Hematopoietic multipotent progenitor cell treated with erythropoietin and hydrocortisone succinate and interleukin-3 and kit ligand, for 4 days (in vitro differentiated cells): Measurements from ENCODE around the gene SRP68.

Experiments used
- DNase-seq: peaks from one replicate; pipeline ENCODE4 v3.0.0-alpha.2; 2015

The SRP68 gene

DNA sequence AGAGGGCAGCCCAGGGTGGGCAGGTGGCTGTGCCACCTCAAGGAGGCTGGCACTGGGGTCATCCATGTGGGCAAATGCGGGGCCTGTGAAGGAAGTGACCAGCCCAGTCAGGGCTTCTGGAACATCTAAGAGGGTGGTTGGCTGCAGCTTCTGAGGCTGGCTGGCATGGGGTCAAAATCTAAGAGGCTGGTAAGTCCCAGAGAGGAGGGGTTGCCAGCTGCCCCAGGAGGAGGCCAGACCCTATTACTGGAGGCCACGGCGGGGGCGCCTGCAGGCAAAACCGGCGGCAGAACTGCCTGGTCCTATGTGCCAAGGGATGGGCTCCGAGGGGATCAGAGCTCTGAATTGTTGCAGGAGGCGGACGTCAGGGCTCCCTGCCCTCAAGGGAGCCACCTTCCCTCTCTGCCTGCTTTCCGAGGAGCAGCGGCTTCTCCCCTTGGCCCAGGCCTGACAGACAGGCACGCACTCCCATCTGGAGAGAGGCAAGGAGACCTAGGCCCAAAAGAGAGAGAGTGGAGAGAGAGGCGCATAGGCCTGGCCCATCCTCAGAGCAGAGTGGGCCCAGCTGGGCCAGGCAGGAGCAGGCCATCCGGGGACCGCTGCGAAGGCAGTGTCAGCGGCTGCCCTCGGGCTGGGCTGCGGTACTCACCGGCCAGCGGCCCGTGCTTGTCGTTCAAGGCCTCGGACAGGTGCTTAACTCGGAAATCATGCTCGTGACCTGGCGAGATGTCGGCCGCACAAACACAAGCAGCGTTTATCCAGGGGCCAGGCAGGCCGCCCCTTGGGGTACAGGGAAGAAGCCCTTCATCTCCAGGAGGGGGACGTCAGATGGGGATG is 17.6 kb upstream of the SRP68 start:
- no peak for DNase-seq

DNA sequence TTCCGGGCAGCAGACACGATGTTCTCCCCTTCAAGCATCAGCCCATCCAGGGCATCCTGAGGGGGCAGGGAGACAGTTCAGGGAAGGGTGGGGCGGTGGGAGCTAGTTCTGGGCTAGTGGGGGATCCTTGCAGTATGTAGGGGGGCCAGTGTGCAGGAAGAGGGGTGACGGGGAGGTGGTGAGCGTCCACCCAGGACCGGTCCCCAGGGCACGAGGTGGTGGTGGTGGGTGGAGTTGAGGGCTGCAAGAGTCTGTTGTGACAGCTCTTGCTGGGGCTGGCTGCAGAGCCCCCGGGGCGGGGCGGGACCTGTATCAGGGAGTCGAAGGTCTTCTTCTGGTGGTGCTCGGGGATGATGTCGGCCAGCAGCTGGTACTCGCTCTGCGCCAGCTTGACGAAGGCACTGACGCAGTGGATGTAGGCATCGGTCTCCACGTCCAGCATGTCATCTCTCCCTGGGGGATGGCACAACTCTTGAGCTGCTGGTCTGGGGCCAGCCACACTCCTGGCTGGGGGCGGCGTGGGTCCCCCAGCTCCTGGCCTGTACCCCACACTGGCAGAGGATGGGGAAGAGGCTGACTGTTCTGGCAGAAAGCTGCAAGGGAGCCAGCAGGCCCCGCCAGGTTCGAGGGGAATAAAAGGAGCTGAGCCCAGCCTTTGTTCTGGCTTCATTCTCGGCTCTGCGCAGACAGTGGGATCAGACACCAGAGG is 16.7 kb upstream of the SRP68 start:
- DNase-seq, result no peak

DNA sequence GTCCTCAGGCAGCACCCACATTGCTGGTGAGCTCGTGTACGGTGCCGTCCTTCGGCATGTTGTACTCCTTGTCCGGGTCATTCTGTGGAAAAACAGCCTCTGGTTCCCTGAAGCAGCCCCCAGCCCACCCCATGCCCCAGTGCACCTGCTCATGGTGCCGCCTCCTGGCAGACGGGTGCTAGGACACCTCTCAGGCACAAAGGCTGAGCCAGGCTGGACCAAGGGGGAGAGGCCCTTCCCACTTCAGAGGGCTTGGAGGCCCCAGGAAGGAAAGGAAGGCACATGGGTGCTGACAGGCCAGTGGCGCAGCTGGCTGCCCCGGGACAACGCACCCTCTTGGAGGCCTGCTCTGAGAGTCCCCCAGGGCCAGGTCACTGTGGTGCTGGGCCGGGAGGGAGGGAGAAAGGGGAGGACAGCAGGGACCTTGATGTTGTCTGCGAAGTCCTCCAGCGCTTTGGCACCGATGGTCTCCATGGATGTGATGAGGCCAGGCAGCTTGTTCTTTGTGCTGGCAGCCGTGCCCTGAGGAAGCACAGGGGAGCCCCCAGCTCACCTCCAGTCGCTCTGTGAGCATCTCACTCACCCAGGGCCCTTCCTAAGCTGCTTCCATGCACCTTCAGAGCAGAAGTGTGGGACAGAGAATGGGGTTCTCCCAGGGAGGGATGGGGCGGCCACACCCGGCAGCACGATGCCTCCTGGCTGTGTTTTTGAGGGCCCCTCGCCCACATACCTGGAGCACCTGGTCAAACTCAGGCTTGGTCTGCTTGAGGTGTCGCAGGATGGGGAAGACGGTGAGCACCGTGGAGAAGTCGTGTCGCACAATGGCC is 15.9 kb upstream of the SRP68 start:
- no peak for DNase-seq

DNA sequence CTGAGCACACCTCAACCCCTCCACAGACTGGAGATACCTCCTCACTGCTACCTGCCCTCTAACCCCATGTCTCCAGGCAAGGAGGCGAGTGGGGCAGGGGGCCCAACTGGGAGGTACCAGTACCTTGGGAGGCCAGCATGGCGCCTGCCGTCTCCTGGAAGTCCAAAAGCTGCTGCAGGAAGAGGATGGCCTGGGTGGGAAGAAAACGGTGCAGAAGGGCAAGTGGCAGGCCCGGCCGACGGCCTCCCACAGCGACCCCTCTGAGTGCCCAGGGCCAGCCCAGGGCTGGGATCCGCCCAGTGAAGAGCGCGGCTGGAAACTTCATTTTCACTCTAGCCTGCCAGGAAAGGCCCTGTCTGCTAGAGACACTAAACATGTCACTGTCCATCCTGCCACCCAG is 15.2 kb upstream of the SRP68 start:
- DNase-seq, result no peak

DNA sequence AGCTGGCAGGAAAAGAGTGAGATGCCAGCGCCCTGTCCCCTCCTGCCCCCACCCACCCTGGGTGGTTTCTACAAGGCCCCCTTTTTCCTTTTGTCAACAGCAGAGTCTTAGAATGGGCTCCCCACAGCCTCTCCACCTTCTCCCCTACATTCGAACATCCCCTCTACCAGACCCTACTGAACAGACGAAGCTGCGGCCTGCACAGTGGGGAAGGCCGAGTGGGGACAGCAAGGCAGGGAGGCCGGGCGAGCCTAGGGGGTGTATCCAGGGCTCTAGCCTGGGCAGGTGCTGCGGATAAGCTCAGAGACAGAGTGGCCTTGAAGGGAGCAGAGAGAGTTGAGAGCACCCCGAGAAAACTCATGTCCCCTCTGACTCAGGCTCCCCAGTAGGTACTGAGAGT is 14.1 kb upstream of the SRP68 start:
- no peak for DNase-seq

DNA sequence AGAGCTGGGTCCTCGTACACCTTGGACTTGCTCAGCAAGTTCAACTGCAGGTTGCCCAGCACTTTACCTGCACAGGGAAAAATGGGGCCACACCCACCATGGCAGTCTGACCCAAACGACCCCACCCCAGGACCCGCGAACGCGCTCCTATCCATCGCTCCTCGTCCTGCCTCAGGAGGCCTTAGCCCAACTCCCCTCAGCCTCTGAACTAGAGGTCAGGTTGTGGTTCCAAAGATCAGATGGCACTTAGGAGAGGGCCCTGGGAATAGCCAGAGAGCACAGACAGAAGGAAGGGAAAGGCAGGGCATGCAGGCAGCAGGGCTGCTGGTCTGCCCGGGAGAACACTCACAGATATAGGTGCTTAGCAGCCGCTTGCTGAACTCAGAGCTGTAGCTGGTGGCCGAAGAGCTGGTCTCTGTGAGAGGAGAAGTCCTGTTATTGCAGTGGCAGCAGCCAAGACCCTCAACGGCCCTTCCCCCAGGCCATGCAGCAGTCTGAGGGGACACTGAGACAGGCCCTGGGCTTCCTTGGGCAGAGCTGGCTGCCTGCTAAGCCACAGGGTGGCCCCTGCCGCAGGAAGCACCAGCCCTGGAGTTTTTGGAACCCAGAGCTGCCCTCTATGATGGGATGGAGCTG is 13.5 kb upstream of the SRP68 start:
- DNase-seq, result no peak

DNA sequence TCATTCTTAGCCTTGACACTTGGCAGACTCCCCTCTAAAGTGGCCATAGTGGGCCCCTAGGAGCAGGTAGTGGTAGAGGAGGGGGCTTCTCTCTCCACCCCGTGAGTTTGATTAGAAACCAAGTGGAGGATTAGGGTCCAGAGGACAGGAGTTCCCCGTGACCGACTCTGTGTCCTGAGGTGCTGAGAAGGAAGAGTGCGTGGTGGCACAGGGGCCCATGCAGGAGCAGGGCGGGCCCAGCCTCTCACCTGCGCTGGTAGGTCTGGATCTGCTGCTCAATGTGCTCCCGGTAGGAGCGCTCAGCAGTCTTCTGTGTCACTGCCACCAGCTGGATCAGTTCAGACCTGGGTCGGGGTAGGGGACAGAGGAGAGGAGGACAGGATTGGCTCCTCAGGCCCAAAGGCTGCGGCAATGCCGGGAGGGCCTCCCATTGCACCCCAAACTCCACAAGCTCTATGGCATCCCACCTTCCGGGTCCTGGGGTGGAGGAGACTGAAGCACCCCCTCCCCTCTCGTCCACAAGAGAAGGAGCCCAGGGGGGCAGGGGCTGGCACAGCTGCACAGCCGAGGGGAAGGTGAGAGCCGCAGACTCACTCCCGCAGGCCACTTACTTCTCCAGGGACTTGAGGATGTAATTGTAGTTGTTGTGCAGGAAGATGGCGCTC is 12.9 kb upstream of the SRP68 start:
- no peak for DNase-seq

DNA sequence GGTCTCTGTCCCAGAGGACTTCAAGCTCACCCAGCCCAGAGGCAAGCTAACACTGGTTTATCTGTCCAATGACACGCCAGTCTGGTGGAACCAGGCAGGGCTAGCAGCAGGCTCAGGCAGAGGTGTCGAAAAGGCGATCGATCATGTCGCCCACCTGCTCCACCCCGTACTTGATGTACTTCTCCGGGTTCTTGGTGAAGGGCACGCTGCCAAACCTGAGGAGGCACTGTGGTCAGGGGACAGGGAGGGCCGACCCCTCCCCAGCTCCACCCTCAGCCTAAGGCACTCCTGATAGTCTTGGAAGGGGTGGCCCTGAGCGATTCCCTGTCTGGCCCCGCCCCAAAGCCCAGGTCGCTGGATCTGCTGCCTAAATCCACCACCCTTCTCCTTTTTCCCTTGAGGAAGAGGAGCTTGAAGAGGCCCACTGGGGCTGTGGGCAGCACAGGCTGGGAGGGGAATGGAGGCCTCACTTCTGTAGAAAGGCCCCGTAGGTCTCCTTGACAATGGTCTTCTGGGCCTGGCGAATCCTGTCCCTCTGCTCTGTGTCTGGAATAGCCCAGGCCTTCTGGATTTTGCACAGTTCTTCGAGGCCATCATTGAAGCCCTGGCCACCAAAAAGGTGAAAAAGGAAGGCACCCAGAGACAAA is 11.3 kb upstream of the SRP68 start:
- peak; percentile 35 for DNase-seq

DNA sequence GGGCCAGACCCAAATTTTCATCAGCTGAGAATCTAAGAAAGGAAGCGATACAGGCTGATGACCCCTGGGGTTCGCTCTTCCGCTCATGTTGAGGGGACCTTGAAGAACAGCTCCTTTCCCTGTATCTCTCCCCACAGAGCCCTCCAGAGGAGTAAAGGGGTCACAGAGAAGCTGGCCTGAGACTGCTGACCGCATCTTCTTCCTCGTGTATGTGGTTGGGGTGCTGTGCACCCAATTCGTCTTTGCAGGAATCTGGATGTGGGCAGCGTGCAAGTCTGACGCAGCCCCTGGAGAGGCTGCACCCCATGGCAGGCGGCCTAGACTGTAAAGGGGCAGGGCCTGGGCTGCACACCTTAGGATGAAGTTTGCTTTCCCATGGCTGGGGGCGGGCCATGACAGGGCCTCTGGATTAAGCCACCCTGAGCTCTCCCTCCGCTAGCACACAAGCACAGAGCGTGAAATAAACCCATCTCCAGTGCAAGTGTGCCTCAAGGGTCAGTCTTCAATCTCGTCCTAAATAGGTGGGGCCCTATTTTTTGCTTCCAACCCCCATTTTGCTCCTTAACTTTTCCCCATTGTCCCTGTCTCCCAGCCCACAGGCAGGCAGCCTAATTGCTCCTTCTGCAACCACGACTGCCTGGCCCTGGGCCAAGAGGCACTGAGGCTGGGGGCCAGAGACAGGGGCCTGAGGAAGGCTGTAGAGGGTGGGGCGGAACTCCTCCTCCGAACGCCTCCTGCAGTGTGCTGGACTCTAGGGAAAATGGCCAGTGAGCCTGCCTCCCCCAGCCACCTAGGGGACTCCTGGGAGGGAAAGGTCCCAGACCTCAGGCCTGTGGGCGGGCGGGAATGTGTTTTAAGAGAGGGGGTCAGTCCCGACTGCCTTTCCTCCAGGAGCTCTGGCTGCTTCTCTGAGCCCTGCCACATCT is 10.3 kb upstream of the SRP68 start:
- DNase-seq, result no peak

DNA sequence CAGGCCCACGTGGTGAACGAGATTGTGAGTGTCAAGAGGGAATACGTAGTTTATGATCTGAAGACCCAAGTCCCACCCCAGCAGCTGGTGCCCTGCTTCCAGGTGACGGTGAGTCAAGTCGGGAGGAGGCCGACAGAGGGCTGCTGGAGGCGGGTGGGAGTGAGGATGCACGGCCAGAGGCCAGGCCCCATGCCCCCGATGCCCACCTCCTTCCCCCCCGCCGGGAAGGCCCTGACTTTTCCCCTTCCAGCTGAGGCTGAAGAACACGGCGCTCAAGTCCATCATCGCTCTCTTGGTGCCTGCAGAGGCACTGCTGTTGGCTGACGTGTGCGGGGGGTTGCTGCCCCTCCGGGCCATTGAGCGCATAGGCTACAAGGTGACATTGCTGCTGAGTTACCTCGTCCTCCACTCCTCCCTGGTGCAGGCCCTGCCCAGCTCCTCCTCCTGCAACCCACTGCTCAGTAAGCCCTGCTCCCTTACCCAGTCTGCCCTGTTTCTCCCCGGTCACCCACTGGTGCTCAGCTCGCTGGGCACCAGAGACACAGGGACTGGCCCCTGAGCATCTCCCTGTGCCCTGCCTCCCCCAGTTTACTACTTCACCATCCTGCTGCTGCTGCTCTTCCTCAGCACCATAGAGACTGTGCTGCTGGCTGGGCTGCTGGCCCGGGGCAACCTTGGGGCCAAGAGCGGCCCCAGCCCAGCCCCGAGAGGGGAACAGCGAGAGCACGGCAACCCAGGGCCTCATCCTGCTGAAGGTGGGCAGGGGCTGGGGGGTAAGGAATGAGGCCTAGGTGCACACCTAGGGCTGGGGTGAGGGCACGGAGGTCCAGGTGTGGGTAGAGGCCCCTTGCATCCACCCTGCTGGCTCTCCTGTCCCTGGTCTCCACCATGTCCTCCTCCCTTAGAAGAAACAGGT is 9.2 kb upstream of the SRP68 start:
- no peak for DNase-seq

DNA sequence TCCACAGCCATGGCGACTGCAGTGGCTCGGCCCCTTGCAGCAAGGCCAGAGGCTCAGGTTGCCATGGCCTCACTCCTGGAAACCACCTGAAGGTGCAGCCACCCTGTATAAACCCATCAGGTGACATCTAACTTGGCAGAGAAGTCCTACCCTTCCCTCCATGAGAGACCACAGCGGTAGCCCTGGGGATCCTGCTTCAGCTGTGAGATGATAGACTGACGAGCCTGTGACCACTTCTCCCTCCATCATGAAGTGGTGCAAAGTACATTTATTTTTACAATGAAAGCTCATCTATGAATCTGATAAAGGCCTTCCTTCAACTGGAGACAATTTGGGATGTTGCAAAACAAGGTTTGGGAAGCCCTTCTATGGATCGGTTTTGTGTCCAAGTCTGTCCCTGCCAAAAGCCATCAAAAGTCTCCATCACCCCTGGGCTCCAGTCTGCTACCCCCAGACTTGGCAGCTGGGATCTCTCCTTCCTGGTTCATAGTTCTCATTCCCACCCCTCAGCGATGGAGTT is 8.5 kb upstream of the SRP68 start:
- DNase-seq, result no peak

DNA sequence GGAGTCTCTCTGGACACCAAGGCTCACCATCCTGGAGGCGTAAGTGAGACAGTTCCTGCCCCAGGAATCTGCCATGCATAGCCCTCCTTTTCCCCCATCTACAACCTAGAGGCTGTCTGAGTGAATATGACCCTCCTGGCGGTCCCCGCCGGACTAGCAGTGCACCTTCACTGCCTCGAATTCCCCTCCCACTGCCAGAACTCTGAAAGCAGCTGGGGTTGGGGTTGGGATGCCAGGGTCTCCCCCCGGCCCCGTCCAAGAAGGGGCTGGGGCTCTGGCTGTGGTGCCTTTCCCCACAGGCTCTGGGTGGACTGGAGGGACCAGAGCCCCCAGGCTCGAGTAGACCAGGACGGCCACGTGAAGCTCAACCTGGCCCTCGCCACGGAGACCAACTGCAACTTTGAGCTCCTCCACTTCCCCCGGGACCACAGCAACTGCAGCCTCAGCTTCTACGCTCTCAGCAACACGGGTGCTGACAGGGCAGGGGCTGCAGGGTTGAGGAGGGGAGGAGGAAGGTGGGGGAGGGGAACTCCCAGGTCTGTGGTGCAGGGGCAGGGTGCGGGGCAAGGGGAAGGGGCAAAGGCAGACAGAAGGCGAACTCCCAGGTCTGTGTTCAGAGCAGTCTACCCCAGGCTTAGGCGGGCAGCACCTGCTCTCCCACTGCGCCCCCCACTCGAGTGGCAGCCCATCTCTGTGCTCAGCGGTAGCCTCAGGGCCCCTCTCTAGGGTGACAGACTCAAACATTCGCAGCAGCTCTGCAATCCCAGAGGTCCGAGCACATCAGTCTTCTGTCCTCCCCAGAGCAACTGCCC is 7.8 kb upstream of the SRP68 start:
- DNase-seq, result peak; percentile 54

DNA sequence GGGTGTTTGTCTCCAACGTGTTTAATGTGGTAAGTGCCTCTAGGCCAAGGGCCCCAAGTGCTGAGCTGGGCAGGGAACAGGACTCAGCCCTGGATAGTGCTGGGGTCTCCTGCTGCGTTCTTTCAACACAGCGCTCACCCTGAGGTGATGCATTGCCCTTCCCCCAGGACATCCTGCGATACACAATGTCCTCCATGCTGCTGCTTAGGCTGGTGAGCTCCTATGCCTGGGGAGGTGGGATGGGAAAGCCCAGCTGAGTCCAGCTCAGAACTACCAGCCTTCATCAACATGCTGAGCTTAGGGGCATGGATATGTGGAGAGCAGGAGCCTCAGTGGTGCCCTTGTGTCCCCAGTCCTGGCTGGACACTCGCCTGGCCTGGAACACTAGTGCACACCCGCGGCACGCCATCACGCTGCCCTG is 7.2 kb upstream of the SRP68 start:
- peak; percentile 19 for DNase-seq

DNA sequence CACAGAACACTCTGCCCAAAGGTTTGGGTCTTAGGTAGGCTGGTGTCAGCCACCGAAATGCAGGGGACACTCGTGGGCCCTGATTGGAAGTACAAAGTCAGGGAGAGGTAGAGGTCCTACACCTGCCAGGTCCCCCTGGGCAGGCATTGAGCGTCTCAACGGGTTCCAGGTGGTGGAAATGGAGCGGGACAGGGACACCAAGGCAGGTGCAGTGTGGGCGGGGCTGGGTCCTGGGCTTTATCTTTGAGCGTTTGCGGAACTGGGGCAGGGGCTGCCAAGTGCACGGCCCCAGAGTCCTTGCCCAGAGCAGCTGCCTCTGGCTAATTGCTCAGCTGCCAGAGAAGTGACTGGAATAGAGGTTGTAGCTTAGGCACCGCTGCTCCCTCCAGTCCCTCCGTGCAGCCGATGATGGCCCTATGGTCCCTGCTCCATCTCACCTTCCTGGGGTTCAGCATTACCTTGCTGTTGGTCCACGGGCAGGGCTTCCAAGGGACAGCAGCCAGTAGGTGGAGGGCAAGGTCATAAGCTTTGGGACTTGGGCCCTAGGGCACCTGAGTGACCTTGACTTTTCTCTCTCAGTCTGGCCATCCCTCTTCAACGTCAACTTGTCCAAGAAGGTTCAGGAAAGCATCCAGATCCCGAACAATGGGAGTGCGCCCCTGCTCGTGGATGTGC is 6.7 kb upstream of the SRP68 start, which contains the start of gene ZACN:
Gene ZACN (plus strand): TSS at position 323 of the 675 bp plus-strand sequence. CDS start 83 bp downstream, at position 406.
- DNase-seq, result peak; percentile 9

DNA sequence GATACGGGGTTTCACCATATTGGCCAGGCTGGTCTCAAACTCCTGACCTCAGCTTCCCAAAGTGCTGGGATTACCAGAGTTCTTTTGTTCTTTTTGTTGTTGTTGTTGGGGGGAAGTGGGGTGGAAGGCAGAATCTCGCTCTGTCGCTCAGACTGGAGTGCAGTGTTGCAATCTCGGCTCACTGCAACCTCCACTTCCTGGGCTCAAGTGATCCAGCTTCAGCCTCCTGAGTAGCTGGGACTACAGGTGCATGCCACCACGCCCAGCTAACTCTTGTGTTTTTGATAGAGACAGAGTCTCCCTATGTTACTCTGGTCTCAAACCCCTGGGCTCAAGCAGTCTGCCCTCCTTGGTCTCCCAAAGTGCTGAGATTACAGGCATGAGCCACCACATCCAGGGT is 6.1 kb upstream of the SRP68 start:
- DNase-seq, result peak; percentile 15

DNA sequence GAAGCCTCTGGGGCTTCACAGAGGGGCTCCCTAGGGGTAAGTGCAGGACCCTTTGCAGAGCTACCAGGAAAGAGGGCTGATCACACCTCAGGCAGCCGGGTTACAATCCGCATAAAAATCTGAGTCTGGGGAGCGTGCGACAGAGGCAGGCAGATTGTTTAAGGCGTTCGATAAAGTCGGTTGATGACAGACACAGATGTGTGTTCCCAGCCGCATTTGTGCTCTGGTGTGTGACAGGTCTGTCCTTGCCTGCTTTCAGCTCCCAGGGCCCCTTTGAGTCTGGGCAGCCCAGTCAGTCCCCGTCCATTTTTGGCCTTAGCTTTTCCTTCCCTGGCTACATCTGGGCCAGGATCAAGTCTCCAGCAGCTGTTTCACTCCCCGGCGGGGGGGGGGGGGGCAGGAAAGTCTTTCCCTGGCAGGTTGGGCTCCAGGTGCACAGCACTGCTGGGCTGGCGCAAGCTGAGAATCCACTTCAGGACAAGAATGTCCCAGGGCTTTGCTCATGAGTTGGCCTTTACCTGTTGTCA is 5.3 kb upstream of the SRP68 start:
- peak; percentile 29 for DNase-seq
